Endodermal cell (in vitro differentiated cells): Measurements from ENCODE around the gene FOXQ1. TPM values are rescaled to one million over a fixed set of nuclear protein-coding genes. Genes with fewer than 3 reads are reported as not detected.
A peak's percentile ranks its signal among the peaks of the same experiment; 100 is the strongest.

Experiments
- DNase-seq: peaks from one replicate; pipeline ENCODE4 v3.0.0-alpha.2; 2017
- H3K27ac ChIP-seq: 2 replicates; pipeline ENCODE4 v1.5.1; 2013; ENCODE audit warnings: mild to moderate bottlenecking, low read depth, low read length, moderate library complexity
- H3K27me3 ChIP-seq: 2 replicates; pipeline ENCODE4 v1.6.1; 2013; ENCODE audit warnings: mild to moderate bottlenecking, low read length, moderate library complexity; ENCODE audit not compliant: insufficient read depth, control insufficient read depth, poor library complexity, severe bottlenecking
- H3K36me3 ChIP-seq: 2 replicates; pipeline ENCODE4 v1.7.0; 2013; ENCODE audit warnings: mild to moderate bottlenecking, low read length, moderate library complexity; ENCODE audit not compliant: control insufficient read depth, insufficient read depth
- H3K4me1 ChIP-seq: one replicate; pipeline ENCODE4 v1.7.0; 2013; ENCODE audit warnings: low read length; ENCODE audit not compliant: control insufficient read depth, insufficient read depth
- H3K4me3 ChIP-seq: 2 replicates; pipeline ENCODE4 v1.5.1; 2013; ENCODE audit warnings: mild to moderate bottlenecking, low read length, moderate library complexity
- H3K9ac ChIP-seq: 2 replicates; pipeline ENCODE4 v1.6.1; 2013; ENCODE audit warnings: mild to moderate bottlenecking, low read length, moderate library complexity; ENCODE audit not compliant: poor library complexity, severe bottlenecking; ENCODE audit errors: extremely low read depth
- H3K9me3 ChIP-seq: 2 replicates; pipeline ENCODE4 v1.6.1; 2013; ENCODE audit warnings: mild to moderate bottlenecking, low read length, moderate library complexity; ENCODE audit not compliant: control insufficient read depth
- H3K27ac Mint-ChIP-seq: 2 replicates; pipeline ENCODE4 v1.8.0; 2020; ENCODE audit warnings: mixed read lengths
- H3K27me3 Mint-ChIP-seq: 2 replicates; pipeline ENCODE4 v1.8.0; 2021; ENCODE audit warnings: mild to moderate bottlenecking, mixed read lengths; ENCODE audit not compliant: insufficient read depth
- H3K36me3 Mint-ChIP-seq: 2 replicates; pipeline ENCODE4 v1.8.0; 2020; ENCODE audit warnings: low read depth, mixed read lengths
- H3K4me1 Mint-ChIP-seq: 2 replicates; pipeline ENCODE4 v1.8.0; 2020; ENCODE audit warnings: mixed read lengths
- H3K4me3 Mint-ChIP-seq: 2 replicates; pipeline ENCODE4 v1.8.0; 2020; ENCODE audit warnings: mild to moderate bottlenecking, moderate library complexity, mixed read lengths
- H3K9me3 Mint-ChIP-seq: 2 replicates; pipeline ENCODE4 v1.8.0; 2020; ENCODE audit warnings: mild to moderate bottlenecking, mixed read lengths
- WGBS, 2 experiments: methylation state at CpG; one replicate each; pipeline versions ENCODE4 v1.1.5 to v1.1.7; 2013; ENCODE audit warnings: missing lambda C conversion rate in 2 of 2, mixed read lengths in 1 of 2; ENCODE audit not compliant: insufficient coverage in 1 of 2, insufficient read length in 1 of 2; 5-methylcytosine and 5-hydroxymethylcytosine counted together
- total RNA-seq, 2 donors: library from RNA; stranded (reverse); fragmentation: NEBNext Ultra II Directional in 1 of 2; extraction: Animal tissue kit (Norgen Biotek cat#: 25700) in 1 of 2; gene quantifications; 2 replicates in 1 of 2; 3 replicates in 1 of 2; pipeline ENCODE4 v1.2.1, GENCODE V29; 2021
- TF ChIP-seq, protein P1 (sequence below): fragments of 200-600 bp; sonication (generic); conservative IDR thresholded peaks from 2 replicates; pipeline ENCODE4 v1.5.0; 2021; ENCODE audit warnings: antibody characterized with exemption, mild to moderate bottlenecking

FOXQ1 gene
- total RNA-seq, 2 donors from 2014 or later, result 7.8 to 41.3 TPM

DNA sequence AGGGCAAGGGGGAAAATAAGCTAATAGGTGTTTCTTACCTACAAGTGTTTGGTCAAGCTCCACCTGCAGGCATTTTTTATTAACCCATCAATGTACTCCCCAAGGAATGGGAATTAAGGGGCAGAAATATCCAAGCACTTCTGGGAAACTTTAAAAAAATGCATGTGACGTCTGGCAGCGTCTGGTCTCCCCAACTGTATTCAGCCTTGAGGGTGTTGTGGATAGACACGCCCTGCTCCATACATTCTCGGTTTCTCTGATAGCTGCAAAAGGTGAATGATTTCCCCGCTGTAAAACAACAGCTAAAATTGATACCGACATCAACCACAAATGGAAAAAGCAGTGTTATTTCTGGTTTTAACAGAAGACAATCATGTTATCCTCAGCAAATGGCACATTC is 2.5 kb upstream of the FOXQ1 start:
- Mint-ChIP-seq H3K27ac (no peak overlapping the region), H3K27me3 (peaks cover 67% of the 10 kb centered on the region), H3K36me3 (peaks cover 2% of the 10 kb centered on the region), H3K4me3 (no peak overlapping the region), H3K4me1 (peaks cover 12% of the 10 kb centered on the region), H3K9me3 (no peaks in the 10 kb centered on the region)
- H3K27ac ChIP-seq, result no peak overlapping the region
- peaks cover 5% of the 10 kb centered on the region for H3K4me1 ChIP-seq
- DNase-seq, result no peak
- H3K4me3 ChIP-seq, result no peak overlapping the region
- WGBS, 2 experiments, result 79 to 86% methylated on average over 5 to 6 of the region's 6 CpGs
- H3K27me3 ChIP-seq, result peaks cover 64% of the 10 kb centered on the region
- no peak overlapping the region for H3K9ac ChIP-seq
- peaks cover 5% of the 10 kb centered on the region for H3K9me3 ChIP-seq
- TF ChIP-seq, protein P1, sequence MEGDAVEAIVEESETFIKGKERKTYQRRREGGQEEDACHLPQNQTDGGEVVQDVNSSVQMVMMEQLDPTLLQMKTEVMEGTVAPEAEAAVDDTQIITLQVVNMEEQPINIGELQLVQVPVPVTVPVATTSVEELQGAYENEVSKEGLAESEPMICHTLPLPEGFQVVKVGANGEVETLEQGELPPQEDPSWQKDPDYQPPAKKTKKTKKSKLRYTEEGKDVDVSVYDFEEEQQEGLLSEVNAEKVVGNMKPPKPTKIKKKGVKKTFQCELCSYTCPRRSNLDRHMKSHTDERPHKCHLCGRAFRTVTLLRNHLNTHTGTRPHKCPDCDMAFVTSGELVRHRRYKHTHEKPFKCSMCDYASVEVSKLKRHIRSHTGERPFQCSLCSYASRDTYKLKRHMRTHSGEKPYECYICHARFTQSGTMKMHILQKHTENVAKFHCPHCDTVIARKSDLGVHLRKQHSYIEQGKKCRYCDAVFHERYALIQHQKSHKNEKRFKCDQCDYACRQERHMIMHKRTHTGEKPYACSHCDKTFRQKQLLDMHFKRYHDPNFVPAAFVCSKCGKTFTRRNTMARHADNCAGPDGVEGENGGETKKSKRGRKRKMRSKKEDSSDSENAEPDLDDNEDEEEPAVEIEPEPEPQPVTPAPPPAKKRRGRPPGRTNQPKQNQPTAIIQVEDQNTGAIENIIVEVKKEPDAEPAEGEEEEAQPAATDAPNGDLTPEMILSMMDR, result peak; percentile 15
- H3K36me3 ChIP-seq, result peaks cover 6% of the 10 kb centered on the region

DNA sequence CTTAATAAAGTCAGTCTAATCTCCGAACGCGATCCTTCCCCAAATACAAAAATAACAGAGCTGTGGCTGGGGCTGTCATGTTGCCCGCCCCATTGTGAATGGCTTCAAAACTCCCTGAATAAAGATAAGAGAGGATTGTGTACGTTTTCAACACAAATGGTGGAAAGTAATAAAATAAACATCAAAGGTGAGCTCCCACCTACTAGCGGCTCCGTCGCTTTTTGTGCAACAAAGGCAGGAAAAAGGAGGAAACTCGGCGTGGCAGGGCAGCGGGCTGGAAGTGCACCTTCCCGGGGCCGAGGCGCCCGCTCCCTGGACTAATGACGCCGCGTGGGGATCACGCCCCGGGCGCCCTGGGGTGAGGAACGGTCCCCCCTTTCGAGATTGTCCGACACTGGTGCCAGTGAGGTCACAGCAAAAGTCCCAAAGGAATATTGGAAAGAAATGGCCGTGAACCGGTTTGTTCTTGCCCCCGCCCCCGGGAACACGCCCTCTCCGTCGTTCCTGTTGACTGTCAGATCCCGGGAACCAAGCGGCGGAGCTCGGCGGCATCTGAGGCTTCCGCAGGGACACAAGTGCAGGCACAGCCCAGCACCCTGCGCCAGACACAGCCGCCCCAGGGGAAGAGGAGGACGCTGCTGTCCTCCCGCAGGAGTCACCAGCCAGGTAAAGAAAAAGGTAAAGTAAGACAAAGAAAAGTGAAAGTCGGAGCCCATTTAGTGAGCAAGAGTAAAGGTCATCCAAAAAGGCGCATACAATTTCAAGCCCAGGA is 1.1 kb upstream of the FOXQ1 start:
- Histone ChIP-seq H3K36me3 (peaks cover 14% of the 10 kb centered on the region), H3K9me3 (peaks cover 5% of the 10 kb centered on the region), H3K4me1 (peaks cover 5% of the 10 kb centered on the region), H3K27ac (no peak overlapping the region), H3K9ac (peak overlapping the region; percentile 51), H3K4me3 (peak overlapping the region; percentile 90), H3K27me3 (peaks cover 79% of the 10 kb centered on the region)
- Mint-ChIP-seq H3K27ac (peak overlapping the region; percentile 11), H3K4me1 (peaks cover 22% of the 10 kb centered on the region), H3K9me3 (no peaks in the 10 kb centered on the region), H3K27me3 (peaks cover 81% of the 10 kb centered on the region), H3K4me3 (peak overlapping the region; percentile 80), H3K36me3 (peaks cover 4% of the 10 kb centered on the region)
- peak; percentile 87 for DNase-seq
- 2 to 5% methylated on average over 39 to 43 of the region's 43 CpGs for WGBS, 2 experiments
- TF ChIP-seq, protein P1, result no peak

- Histone ChIP-seq H3K27me3 (peaks cover 79% of the 10 kb centered on the region), H3K4me1 (peaks cover 5% of the 10 kb centered on the region), H3K36me3 (peaks cover 14% of the 10 kb centered on the region), H3K9ac (peak overlapping the region; percentile 88), H3K4me3 (peak overlapping the region; percentile 90), H3K27ac (no peak overlapping the region), H3K9me3 (no peaks in the 10 kb centered on the region)
- Mint-ChIP-seq H3K4me1 (peaks cover 26% of the 10 kb centered on the region), H3K4me3 (peak overlapping the region; percentile 80), H3K9me3 (no peaks in the 10 kb centered on the region), H3K27me3 (peaks cover 79% of the 10 kb centered on the region), H3K36me3 (peaks cover 4% of the 10 kb centered on the region), H3K27ac (peak overlapping the region; percentile 68)
- DNase-seq, result no peak
- 0% methylated on average over 12 to 25 of the region's 25 CpGs for WGBS, 2 experiments
- TF ChIP-seq, protein P1, result no peak
Measured at GRCh38 chr6:1312203-1312472, 240 bp downstream of the FOXQ1 start.
